Stomach (tissue), 4 donors: Measurements from ENCODE around the gene KRTAP10-2.

ENCODE experiments used
- CTCF ChIP-seq, 7 experiments: fragments of 450-650 bp in 4 of 7; fragments of 200-600 bp in 3 of 7; sonication (generic) in 3 of 7; IDR thresholded peaks; one replicate each; pipeline ENCODE4 v1.5.1; 2016 to 2019; ENCODE audit warnings: antibody characterized with exemption in 7 of 7, control low read depth in 2 of 7, mild to moderate bottlenecking in 1 of 7
- POLR2AphosphoS5 ChIP-seq, 3 donors: sonication (generic); formaldehyde crosslinking; IDR thresholded peaks; one replicate each; pipeline ENCODE4 v1.6.1; 2016; ENCODE audit warnings: antibody characterized with exemption in 3 of 3

GRCh38 chr21:44592446-44593311 lies 41.4 kb upstream of the KRTAP10-2 start, which contains the start of gene KRTAP10-6:
- TF ChIP-seq POLR2AphosphoS5 (IDR thresholded peaks at IDR 0.05) (no peak), CTCF (IDR thresholded peaks at IDR 0.05) (no peak)
